Heart left ventricle (tissue), 16 donors: ENCODE data around the gene GPR87. TPM values are rescaled to one million over a fixed set of nuclear protein-coding genes. Genes with fewer than 3 reads are reported as not detected.

ENCODE experiments used
- ATAC-seq, 4 donors: fragments of 200-7000 bp; cut with Tn5 transposase; one replicate each; pipeline ENCODE4 v1.9.1; 2020 to 2022; ENCODE audit warnings: moderate library complexity in 4 of 4, mild to moderate bottlenecking in 3 of 4, moderate number of reproducible peaks in 1 of 4
- DNase-seq, 5 donors: peaks; one replicate each; pipeline ENCODE4 v3.0.0-alpha.2; 2020
- H3K27ac ChIP-seq, 12 donors: fragments of 200-600 bp; sonication (generic) in 4 of 12; one replicate each; pipeline versions ENCODE4 v1.5.0 to v1.8.0; 2016 to 2022; ENCODE audit warnings: mild to moderate bottlenecking in 2 of 12
- H3K27me3 ChIP-seq, 9 donors: fragments of 200-600 bp; sonication (generic) in 2 of 9; one replicate each; pipeline versions ENCODE4 v1.5.1 to v1.8.0; 2016 to 2022; ENCODE audit warnings: mild to moderate bottlenecking in 3 of 9
- H3K36me3 ChIP-seq, 9 donors: fragments of 200-600 bp; sonication (generic) in 2 of 9; one replicate each; pipeline versions ENCODE4 v1.5.0 to v1.8.0; 2018 to 2022; ENCODE audit warnings: mild to moderate bottlenecking in 2 of 9
- H3K4me1 ChIP-seq, 12 donors: fragments of 200-600 bp; sonication (generic) in 4 of 12; one replicate each; pipeline versions ENCODE4 v1.5.0 to v1.8.0; 2016 to 2022; ENCODE audit warnings: mild to moderate bottlenecking in 3 of 12
- H3K4me3 ChIP-seq, 12 donors: fragments of 200-600 bp; sonication (generic) in 4 of 12; one replicate each; pipeline versions ENCODE4 v1.5.0 to v1.8.0; 2017 to 2022; ENCODE audit warnings: mild to moderate bottlenecking in 9 of 12, moderate library complexity in 4 of 12
- H3K9me3 ChIP-seq, 12 donors: fragments of 200-600 bp; sonication (generic) in 4 of 12; one replicate each; pipeline versions ENCODE4 v1.5.0 to v1.8.0; 2016 to 2022; ENCODE audit warnings: mild to moderate bottlenecking in 1 of 12
- CTCF ChIP-seq, 12 donors: fragments of 200-600 bp; sonication (generic) in 4 of 12; IDR thresholded peaks; one replicate each; pipeline versions ENCODE4 v1.5.0 to v1.8.0; 2018 to 2022; ENCODE audit warnings: antibody characterized with exemption in 12 of 12, mild to moderate bottlenecking in 5 of 12
- POLR2A ChIP-seq, 2 donors: fragments of 450-650 bp; IDR thresholded peaks; one replicate each; pipeline ENCODE4 v1.6.1; 2017; ENCODE audit warnings: antibody characterized with exemption in 2 of 2, mild to moderate bottlenecking in 2 of 2, moderate library complexity in 2 of 2
- WGBS, 4 donors: extraction: QIAGEN DNeasy Blood & Tissue Kit in 2 of 4; methylation state at CpG; one replicate each; pipeline versions ENCODE4 v1.1.5 to v1.1.7; 2013 to 2018; 5-methylcytosine and 5-hydroxymethylcytosine counted together
- intact Hi-C, 10 donors: fragments of 100-400 bp; cut with DNase I; formaldehyde crosslinking; loops; one replicate each; pipeline versions ENCODE4 v1.11.1 to v1.14.2; 2022
- polyA plus RNA-seq, 2 donors: library from polyadenylated mRNA; stranded (reverse); fragments of 200-250 nt; gene quantifications; one replicate each; pipeline ENCODE4 v1.2.3, GENCODE V29; 2013
- total RNA-seq, 9 donors: library from RNA; depleted of rRNA in 2 of 9; stranded (reverse); fragments of >200 nt in 2 of 9; fragmentation: NEBNext Ultra II Directional in 3 of 9; extraction: Animal tissue kit (Norgen Biotek cat#: 25700) in 3 of 9; gene quantifications; one replicate each; pipeline versions ENCODE4 v1.1.0 to v1.2.4, GENCODE V29; 2016 to 2023
- donor health status: ischemic (EF 13 %, LVEDD 7.1; RV severe dilation, severe dysfunction).
- donor health status: healthy with polysubstance abuse.
- donor health status: DM: no; HTN: yes; CAD: no.
- donor health status: DM: no; HTN: no; CAD: no.
- donor health status: ischemic (EF 25% LVEDD 6.9; RV normal size, moderate dysfunction).
- donor health status: ischemic (EF 25% LVEDD 5.7; RV mildly dilated, moderate dysfunction).
- donor health status: healthy.
- donor health status: DM: yes; HTN: yes; CAD: no.
- donor health status: ischemic (EF 35%, LVEDD 5.7; RV mildly dilated, moderate dysfunction).
- donor health status: nonischemic (EF 11% LVEDD 7.7; RV severe dilation, severe dysfunction).
- donor health status: DM: yes; HTN: yes; CAD: no.
- donor health status: PGD.
- donor health status: ischemic (EF 29% LVEDD 5.4; RV normal size, mild dysfunction).
- donor health status: nonischemic (EF 23%, LVEDD 6.1; RV moderate dilation, normal function).

The GPR87 gene
- total and polyA plus RNA-seq, 11 donors, result not detected

GRCh38 chr3:151283907-151284461, 32.6 kb downstream of the GPR87 start:
- no peak for TF ChIP-seq POLR2A (IDR thresholded peaks at IDR 0.05)
- no peak for TF ChIP-seq CTCF (IDR thresholded peaks at IDR 0.05)
- intact Hi-C loops, result loop anchor here (1.0 to 10.0 kb wide), 11 partner anchors 55 to 1137 kb away; no protein-coding TSS in a partner anchor
- Histone ChIP-seq H3K27ac (peak overlapping the region in 6 of 12 donors; percentile 5 to 39 (median 30)), H3K4me1 (peaks cover 0 to 26% (median 0%) of the 10 kb centered on the region in 12 donors), H3K27me3 (no peaks in the 10 kb centered on the region), H3K9me3 (no peaks in the 10 kb centered on the region), H3K36me3 (no peaks in the 10 kb centered on the region), H3K4me3 (no peak overlapping the region)
- ATAC-seq (peak in 2 of 4 donors; percentile 47 to 58), DNase-seq (peak in 3 of 5 donors; percentile 41 to 47 (median 44))
- WGBS, 4 donors, result 38 to 49% (median 46%) methylated on average over 5 of the region's 5 CpGs

DNA sequence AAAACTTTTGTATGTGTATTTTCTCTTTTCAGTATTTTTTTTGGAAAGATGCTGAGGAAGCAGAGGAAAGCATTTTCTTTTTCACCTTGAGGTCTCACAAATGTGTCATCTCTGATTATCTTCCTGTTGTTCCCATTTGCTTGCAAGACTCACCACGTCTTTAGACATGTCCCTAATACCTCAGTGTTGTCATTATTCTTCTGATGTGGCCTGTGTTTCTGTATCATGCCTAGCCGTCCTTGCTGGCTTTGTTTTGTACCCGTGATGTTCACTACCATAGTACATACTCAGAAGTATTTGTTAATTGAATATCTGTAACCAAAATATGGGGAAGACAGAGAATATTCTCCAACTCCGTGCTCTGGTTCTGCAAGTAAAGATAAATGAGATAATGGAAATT, 33.2 kb downstream of the GPR87 start:
- WGBS, 4 donors, result 48 to 67% (median 56%) methylated on average over 4 of the region's 4 CpGs
- TF ChIP-seq CTCF (IDR thresholded peaks at IDR 0.05) (no peak), POLR2A (IDR thresholded peaks at IDR 0.05) (no peak)
- DNase-seq (no peak), ATAC-seq (no peak)
- Histone ChIP-seq H3K4me3 (no peak overlapping the region), H3K27ac (peak overlapping the region in 6 of 12 donors; percentile 5 to 39 (median 30)), H3K9me3 (no peaks in the 10 kb centered on the region), H3K4me1 (peaks cover 0 to 32% (median 0%) of the 10 kb centered on the region in 12 donors), H3K27me3 (no peaks in the 10 kb centered on the region), H3K36me3 (no peaks in the 10 kb centered on the region)
- intact Hi-C loops, result loop anchor here (1.0 to 10.0 kb wide), 11 partner anchors 55 to 1136 kb away; no protein-coding TSS in a partner anchor

DNA sequence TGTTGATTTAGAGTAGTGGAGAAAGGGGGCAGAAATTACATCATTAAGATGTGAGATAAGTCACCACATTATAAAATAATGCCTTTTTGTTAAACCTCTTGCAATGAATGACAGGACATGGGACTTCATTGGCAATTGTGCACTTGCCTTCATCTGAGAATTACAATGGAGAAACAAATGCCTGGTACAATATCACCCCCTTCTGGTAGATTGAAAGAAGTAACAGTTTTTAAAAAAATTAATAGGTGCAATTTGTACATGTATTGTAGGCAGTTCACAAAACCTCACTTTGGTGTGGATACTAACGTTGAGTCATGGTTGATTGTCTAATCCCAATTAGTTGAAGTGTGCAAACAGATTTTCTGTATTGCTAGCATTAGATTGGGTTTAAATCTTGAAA, 33.7 kb downstream of the GPR87 start:
- DNase-seq, result no peak
- intact Hi-C loops, result loop anchor here (1.0 to 10.0 kb wide), 11 partner anchors 54 to 1136 kb away; no protein-coding TSS in a partner anchor
- Histone ChIP-seq H3K4me3 (no peak overlapping the region), H3K27ac (peak overlapping the region in 6 of 12 donors; percentile 6 to 74 (median 46)), H3K36me3 (no peaks in the 10 kb centered on the region), H3K4me1 (peaks cover 0 to 35% (median 0%) of the 10 kb centered on the region in 12 donors), H3K9me3 (no peaks in the 10 kb centered on the region), H3K27me3 (no peaks in the 10 kb centered on the region)
- TF ChIP-seq POLR2A (IDR thresholded peaks at IDR 0.05), result no peak
- peak; percentile 48 to 81 (median 68) for TF ChIP-seq CTCF (IDR thresholded peaks at IDR 0.05)
- peak in 3 of 4 donors; percentile 54 to 73 (median 63) for ATAC-seq
- WGBS, 4 donors, result 1 to 6% (median 4%) methylated on average over 1 of the region's 1 CpG

DNA sequence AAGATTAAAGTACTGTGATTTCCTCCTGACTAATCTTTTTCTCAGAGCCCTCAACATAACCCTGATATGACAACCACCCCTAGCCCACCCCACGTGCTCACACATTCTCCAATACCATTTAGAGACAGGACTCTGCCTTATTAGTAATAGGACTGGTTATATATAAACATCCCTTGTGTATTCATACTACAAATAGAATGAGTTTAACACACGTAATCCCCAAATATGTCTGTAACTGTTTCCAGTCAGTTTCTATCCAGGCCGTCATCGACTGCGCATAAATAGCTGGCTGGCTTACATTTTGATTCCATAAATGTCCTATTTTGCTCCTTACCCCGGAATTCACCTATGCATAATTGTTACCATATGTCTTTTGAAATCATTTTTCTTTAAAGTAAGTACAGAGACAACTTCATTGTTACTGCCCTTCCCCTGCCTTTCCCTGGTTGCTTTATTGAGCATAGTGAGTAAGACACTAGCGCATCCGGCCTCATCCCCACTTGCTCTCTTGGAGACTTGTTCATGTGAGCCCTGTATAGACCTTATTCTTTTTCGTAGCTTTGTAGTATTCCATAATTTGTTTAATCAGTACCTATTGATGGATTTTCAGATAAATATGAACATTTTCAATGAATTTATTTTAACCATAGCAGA, 34.8 kb downstream of the GPR87 start:
- TF ChIP-seq POLR2A (IDR thresholded peaks at IDR 0.05), result no peak
- TF ChIP-seq CTCF (IDR thresholded peaks at IDR 0.05), result no peak
- H3K4me1 ChIP-seq, result peaks cover 0 to 43% (median 0%) of the 10 kb centered on the region in 12 donors
- peak overlapping the region in 9 of 12 donors; percentile 6 to 74 (median 40) for H3K27ac ChIP-seq
- DNase-seq (peak in 3 of 5 donors; percentile 29 to 38 (median 32)), ATAC-seq (peak in 3 of 4 donors; percentile 58 to 75 (median 61))
- H3K27me3 ChIP-seq, result no peaks in the 10 kb centered on the region
- H3K36me3 ChIP-seq, result no peaks in the 10 kb centered on the region
- 70 to 80% (median 75%) methylated on average over 9 of the region's 9 CpGs for WGBS, 4 donors
- intact Hi-C loops, result loop anchor here (1.0 to 10.0 kb wide), 9 partner anchors 53 to 1134 kb away; no protein-coding TSS in a partner anchor
- H3K9me3 ChIP-seq, result no peaks in the 10 kb centered on the region
- H3K4me3 ChIP-seq, result no peak overlapping the region
